H1 (cell line): Measurements from ENCODE around the gene FAT1. TPM values are rescaled to one million over a fixed set of nuclear protein-coding genes. Genes with fewer than 3 reads are reported as not detected.

ENCODE experiments used
- ASH2L ChIP-seq: fragments of 200-600, 300-600 bp; sonication (generic); IDR thresholded peaks from one replicate; pipeline ENCODE4 v1.7.1; 2017; ENCODE audit warnings: low read length
- CBX8 ChIP-seq: fragments of 300-800, 300-1000 bp; sonication (generic); IDR thresholded peaks from 2 replicates; pipeline ENCODE4 v1.7.1; 2016; ENCODE audit warnings: low read depth, low read length, borderline replicate concordance
- HDAC6 ChIP-seq: IDR thresholded peaks from one replicate; pipeline ENCODE4 v1.7.1; 2012; ENCODE audit warnings: low read depth, mild to moderate bottlenecking, inconsistent platforms, low read length, moderate library complexity
- MAX ChIP-seq: IDR thresholded peaks from 2 replicates; pipeline ENCODE4 v1.6.1; 2012; ENCODE audit warnings: inconsistent platforms
- NANOG ChIP-seq: IDR thresholded peaks from 2 replicates; pipeline ENCODE4 v1.6.1; 2011; ENCODE audit warnings: low read length, low read depth, mild to moderate bottlenecking, inconsistent platforms; ENCODE audit not compliant: insufficient read depth, poor library complexity, severe bottlenecking
- POLR2AphosphoS5 ChIP-seq: IDR thresholded peaks from 2 replicates; pipeline ENCODE4 v1.6.1; 2011; ENCODE audit warnings: low read depth, low read length
- POU5F1 ChIP-seq: IDR thresholded peaks from 2 replicates; pipeline ENCODE4 v1.6.1; 2011; ENCODE audit warnings: low read depth, mild to moderate bottlenecking, low read length, moderate library complexity
- SIX5 ChIP-seq: IDR thresholded peaks from 2 replicates; pipeline ENCODE4 v1.6.1; 2011; ENCODE audit warnings: mild to moderate bottlenecking, low read depth, low read length
- TAF7 ChIP-seq: optimal IDR thresholded peaks from 2 replicates; pipeline ENCODE3; 2011; ENCODE audit warnings: low read depth, mild to moderate bottlenecking, inconsistent platforms, low read length, moderate library complexity, borderline replicate concordance
- TEAD4 ChIP-seq: IDR thresholded peaks from 2 replicates; pipeline ENCODE4 v1.6.1; 2012; ENCODE audit warnings: low read depth, low read length, inconsistent platforms, mixed read lengths
- polyA plus RNA-seq, 7 experiments: library from polyadenylated mRNA; depleted of rRNA in 3 of 7; stranded (reverse) in 5 of 7; unstranded in 2 of 7; fragments of >200 nt in 5 of 7; fragments of 200-250 nt in 2 of 7; gene quantifications; 1 replicate in 5 of 7; 2 replicates in 1 of 7; 4 replicates in 1 of 7; pipeline versions ENCODE4 v1.2.1 to v1.2.3, GENCODE V29; 2011 to 2013; ENCODE audit warnings: missing spikeins in 2 of 7, mixed read lengths in 2 of 7
- total RNA-seq: library from RNA; stranded (reverse); fragmentation: NEBNext Ultra II Directional; extraction: Animal tissue kit (Norgen Biotek cat#: 25700); gene quantifications from 2 replicates; pipeline ENCODE4 v1.2.1, GENCODE V29; 2021

Gene FAT1
- total and polyA plus RNA-seq, 2 of the 8 experiments (the other 6 are each of a cell fraction or from before 2014, with no cell fraction given), result 94.4 to 137 TPM

- TF ChIP-seq MAX (no peak), NANOG (no peak), HDAC6 (no peak), POLR2AphosphoS5 (no peak), TEAD4 (no peak), SIX5 (no peak), ASH2L (no peak), TAF7 (no peak), CBX8 (no peak), POU5F1 (no peak)
Measured at GRCh38 chr4:186762865-186763264, 39.2 kb upstream of the FAT1 start (continued).
